Activated T-helper 1 cell treated with Interleukin-2 at 50 U/mL for 16 hours (primary cell): ENCODE measurements around the gene SLC28A3.

Source experiments
- DNase-seq: peaks from one replicate; pipeline ENCODE4 v3.0.0-alpha.2; 2020; ENCODE audit warnings: low read depth

Gene SLC28A3

GRCh38 chr9:84339503-84339902, 1.1 kb downstream of the SLC28A3 start:
- DNase-seq = no peak

- DNase-seq = no peak
Observed at GRCh38 chr9:84338792-84339191, 1.8 kb downstream of the SLC28A3 start.

- DNase-seq = no peak
Observed at GRCh38 chr9:84337252-84337651, 3.3 kb downstream of the SLC28A3 start.

GRCh38 chr9:84331119-84331809, 9.3 kb downstream of the SLC28A3 start:
- DNase-seq = no peak

GRCh38 chr9:84330246-84330645, 10.3 kb downstream of the SLC28A3 start:
- DNase-seq = no peak

- no peak for DNase-seq
Observed at GRCh38 chr9:84327184-84327583, 13.4 kb downstream of the SLC28A3 start.

- DNase-seq = no peak
Observed at GRCh38 chr9:84325347-84325973, 15.1 kb downstream of the SLC28A3 start.

- no peak for DNase-seq
Observed at GRCh38 chr9:84324811-84325210, 15.7 kb downstream of the SLC28A3 start.

- DNase-seq = no peak
Observed at GRCh38 chr9:84323858-84324257, 16.7 kb downstream of the SLC28A3 start.

GRCh38 chr9:84322828-84323227, 17.7 kb downstream of the SLC28A3 start:
- DNase-seq = no peak

- no peak for DNase-seq
Observed at GRCh38 chr9:84320231-84320630, 20.3 kb downstream of the SLC28A3 start.

GRCh38 chr9:84319632-84320031, 20.9 kb downstream of the SLC28A3 start:
- DNase-seq = no peak

GRCh38 chr9:84318981-84319380, 21.6 kb downstream of the SLC28A3 start:
- no peak for DNase-seq

GRCh38 chr9:84317563-84317962, 23.0 kb downstream of the SLC28A3 start:
- no peak for DNase-seq

- DNase-seq = peak; percentile 2
Observed at GRCh38 chr9:84315278-84315877, 25.2 kb downstream of the SLC28A3 start.

- no peak for DNase-seq
Observed at GRCh38 chr9:84314306-84314705, 26.3 kb downstream of the SLC28A3 start.

- DNase-seq = no peak
Observed at GRCh38 chr9:84310883-84311282, 29.7 kb downstream of the SLC28A3 start.

- DNase-seq = no peak
Observed at GRCh38 chr9:84305497-84306131, 34.9 kb downstream of the SLC28A3 start.

GRCh38 chr9:84304166-84304565, 36.4 kb downstream of the SLC28A3 start:
- DNase-seq = no peak

- DNase-seq = no peak
Observed at GRCh38 chr9:84303061-84303460, 37.5 kb downstream of the SLC28A3 start.

GRCh38 chr9:84301851-84302250, 38.7 kb downstream of the SLC28A3 start:
- DNase-seq = no peak

- no peak for DNase-seq
Observed at GRCh38 chr9:84300271-84300670, 40.3 kb downstream of the SLC28A3 start.
